ENCODE measurements around the gene SLX9. TPM values are rescaled to one million over a fixed set of nuclear protein-coding genes. Genes with fewer than 3 reads are reported as not detected.
"Not testable (repeated sequence)": the region's sequence is repeated elsewhere in the genome, so short reads cannot be mapped to it uniquely, and the experiment has no call there.

The SLX9 gene
- total RNA-seq, 1 experiment from 2014 or later: 26.3 TPM

GRCh38 chr21:44972821-44973220, 33.0 kb downstream of the SLX9 start:
- peak; percentile 36 for DNase-seq (ENCODE audit: low read depth)

DNA sequence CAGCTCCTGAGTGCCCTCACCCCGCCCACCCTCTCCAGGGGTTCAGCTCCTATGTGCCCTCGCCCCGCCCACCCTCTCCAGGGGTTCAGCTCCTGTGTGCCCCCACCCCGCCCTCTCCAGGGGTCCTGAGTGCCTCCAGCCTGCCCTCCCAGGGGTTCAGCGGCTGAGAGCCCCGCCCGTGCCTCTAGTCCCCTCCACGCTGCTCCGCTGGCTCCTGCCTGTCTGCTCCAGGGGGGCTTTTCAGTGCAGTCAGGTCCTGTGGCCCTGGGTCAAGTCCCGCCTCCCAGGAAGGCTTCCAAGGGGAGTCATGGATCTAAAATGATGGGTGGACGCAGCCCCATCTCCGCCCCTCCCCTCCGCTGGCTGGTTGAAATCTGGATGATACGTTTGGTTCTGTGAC, 33.8 kb downstream of the SLX9 start:
- DNase-seq (ENCODE audit: low read depth): no peak

DNA sequence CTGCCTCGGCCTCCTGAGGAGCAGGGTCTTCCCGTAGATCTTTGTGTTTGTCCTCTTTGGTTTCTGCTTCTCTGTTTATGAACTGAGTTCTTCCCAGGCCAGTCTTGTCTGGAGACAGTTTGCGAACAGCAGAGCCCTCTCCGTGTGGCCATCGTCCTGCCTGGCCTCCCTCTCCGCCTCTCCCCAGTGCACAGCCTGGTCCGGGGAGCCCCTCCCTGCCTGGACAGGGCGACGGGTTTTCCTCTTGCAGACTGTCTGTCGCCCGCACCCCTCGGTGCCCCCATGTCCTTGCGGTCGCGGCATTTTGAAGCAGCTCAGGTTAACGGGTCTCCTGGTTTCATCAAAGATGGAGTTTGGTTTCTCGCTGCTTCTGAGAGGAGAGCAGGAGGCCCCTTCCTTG, 34.8 kb downstream of the SLX9 start:
- DNase-seq (ENCODE audit: low read depth): no peak

DNA sequence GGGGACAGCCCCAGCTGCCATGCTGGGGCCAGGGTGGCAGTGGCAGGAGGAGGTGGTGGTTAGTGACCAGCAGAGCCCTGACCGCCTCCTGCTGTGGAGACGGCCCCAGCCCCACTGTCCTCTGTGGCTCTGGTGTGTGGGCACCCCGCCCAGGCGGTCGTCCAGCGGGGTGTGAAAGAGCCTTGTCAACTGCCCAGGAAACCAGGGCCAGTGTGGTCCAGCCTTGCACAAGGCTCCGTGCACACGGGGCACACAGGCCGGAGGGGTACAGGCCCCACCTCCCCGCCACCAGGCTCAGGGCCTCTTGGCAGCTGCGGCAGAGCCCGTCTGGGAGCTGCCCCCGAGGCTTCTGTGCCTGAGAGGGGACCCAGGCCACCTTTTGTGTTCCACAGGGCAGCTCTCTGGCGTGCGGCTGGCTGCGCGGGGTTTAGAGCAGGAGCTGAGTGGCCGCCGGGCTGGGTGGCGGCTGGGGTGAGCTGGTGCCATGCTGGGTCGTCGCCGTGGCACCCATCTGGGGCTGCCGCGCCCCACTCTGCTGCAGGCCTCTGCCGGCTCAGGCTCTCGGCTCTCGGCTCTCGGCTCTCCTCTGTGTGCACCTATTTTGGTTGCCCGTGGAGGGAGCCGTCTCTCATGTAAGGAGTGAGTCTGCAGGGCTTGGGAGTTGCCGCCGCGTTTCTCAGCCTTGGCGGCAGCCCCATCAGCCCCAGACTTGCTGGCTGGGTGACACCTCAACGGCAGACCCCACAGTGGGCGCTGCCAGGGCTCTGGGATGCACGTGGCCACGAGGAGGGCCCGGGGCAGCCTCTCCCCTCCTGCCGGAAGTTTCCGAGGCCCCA, 36.1 kb downstream of the SLX9 start:
- no peak for DNase-seq (ENCODE audit: low read depth)

- not testable (repeated sequence) for DNase-seq (ENCODE audit: low read depth)
These were observed 36.9 kb downstream of the SLX9 start for GRCh38 chr21:44976556-44977393.

DNA sequence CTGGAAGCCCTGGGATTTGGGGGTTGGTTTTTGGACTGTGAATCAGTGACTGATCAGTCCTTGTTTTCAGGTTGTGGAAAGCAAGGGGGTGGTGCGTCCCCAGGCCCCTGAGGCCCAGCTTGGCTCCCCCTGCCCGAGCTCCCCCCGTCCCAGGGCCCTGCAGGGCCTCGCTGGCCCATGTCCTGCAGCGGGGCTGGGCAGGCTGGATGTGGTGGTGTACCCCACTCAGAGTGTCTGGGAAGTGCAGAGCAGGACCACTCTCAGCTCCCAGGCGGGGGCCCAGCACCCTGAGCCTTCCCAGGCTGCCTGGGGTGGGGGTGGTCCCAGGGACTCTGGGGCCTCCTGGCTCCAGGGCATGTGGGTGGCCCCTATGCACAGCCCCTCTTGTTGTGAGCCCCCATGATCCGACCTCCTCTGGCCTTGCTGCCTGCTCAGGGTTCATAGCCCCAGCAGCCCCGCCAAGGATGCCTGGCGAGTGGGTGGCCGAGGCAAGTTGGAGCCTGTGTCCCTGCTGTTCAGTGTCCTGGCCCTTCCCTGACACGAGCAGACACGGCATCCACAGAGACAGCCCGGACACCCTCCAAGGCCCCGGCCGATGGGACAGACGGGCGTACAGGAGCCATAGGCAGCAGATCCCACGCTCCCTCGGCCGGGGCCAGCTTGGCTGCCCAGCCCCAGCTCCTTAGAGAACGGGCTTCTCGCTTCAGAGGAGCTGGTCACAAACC, 37.9 kb downstream of the SLX9 start:
- no peak for DNase-seq (ENCODE audit: low read depth)

DNA sequence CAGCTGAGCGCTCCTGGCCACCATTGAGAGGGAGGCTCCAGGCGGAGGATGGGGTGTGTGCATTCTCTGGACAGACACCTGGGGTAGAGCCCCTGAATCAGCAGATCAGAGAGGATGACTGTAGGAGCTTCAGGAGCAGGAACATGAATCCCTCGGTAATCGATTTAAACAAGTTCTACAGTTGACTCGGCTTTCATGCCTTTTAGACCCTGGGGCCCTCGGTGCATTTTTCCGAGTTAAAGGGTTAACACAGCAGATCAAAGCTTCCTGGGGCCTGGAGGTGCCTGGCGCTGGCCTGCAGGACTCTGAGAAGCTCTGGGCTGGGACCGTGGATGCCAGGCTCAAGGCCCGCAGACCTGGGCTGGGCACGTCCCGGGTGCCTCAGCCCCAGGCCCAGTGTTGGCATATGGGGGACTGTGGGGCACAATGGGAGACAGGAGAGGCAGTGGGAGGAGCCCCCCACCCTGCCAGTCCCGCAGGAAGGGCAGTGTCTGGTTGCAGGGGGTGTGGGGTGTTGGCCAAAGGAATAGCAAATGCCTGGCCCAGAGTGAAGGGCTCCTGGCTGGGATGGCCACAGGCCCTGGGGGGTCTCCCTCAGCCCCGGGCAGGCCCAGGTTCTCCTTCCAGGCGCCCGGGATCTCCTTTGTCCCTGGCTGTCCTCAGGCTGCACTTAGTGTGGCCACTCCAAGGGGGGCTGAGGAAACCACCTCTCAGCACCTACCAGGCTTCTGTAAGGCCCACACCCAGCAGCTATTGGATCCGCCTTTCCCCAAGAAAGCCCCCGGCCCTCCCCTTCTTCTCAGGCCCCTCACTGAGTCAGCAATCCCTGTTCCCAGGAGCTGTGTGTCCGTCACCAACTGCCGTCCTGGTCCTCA, 40.1 kb downstream of the SLX9 start:
- no peak for DNase-seq (ENCODE audit: low read depth)

- DNase-seq (ENCODE audit: low read depth): no peak
These were observed 41.0 kb downstream of the SLX9 start for GRCh38 chr21:44980562-44981489.

- DNase-seq (ENCODE audit: low read depth): no peak
These were observed 42.9 kb downstream of the SLX9 start for GRCh38 chr21:44982558-44983250.

GRCh38 chr21:44983421-44984206, 43.8 kb downstream of the SLX9 start:
- DNase-seq (ENCODE audit: low read depth): no peak

- DNase-seq (ENCODE audit: low read depth): no peak
These were observed 44.6 kb downstream of the SLX9 start for GRCh38 chr21:44984428-44984791.

GRCh38 chr21:44984792-44985440, 45.1 kb downstream of the SLX9 start:
- no peak for DNase-seq (ENCODE audit: low read depth)

- DNase-seq (ENCODE audit: low read depth): no peak
These were observed 45.9 kb downstream of the SLX9 start for GRCh38 chr21:44985441-44986401.

- no peak for DNase-seq (ENCODE audit: low read depth)
These were observed 46.9 kb downstream of the SLX9 start for GRCh38 chr21:44986471-44987291.

DNA sequence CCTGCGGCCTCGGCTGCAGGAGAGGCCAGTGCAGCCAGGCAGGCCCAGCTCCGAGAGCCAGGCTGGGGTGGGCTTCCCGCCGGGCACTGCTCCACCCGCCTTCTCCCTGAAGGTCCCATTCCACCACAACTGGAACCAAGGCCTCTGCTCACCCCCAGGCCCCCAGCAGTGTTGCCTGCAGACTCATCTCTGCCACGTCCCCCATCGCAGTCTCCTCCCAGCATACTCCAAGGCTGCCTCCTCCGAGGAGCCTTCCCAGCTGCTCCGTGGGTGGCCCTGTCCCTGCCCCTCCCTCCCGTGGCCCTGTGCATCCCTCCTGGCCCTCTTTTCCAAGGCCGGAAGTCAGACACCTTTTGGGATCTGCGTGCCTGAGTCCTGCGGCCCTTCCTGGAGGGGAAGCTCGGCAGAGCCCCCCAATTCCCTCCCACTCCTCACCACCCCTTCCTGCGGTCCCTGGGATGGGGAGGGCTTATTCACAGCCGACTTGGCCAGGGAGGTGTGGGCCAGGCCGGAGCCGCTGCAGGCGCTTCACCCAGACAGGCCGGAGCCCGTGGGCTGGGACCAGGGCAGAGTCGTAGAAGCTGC, 47.6 kb downstream of the SLX9 start:
- no peak for DNase-seq (ENCODE audit: low read depth)

All from HT1080 (cell line).